HL-60 (cell line): ENCODE data around the gene GFOD1.

Experiments
- POLR2AphosphoS5 ChIP-seq: IDR thresholded peaks from 2 replicates; pipeline ENCODE4 v1.6.1; 2012; ENCODE audit warnings: low read depth
- SPI1 ChIP-seq: IDR thresholded peaks from 2 replicates; pipeline ENCODE4 v1.6.1; 2012; ENCODE audit warnings: low read depth, mild to moderate bottlenecking, borderline replicate concordance
- TF ChIP-seq, protein P1 (sequence below): IDR thresholded peaks from one replicate; pipeline ENCODE4 v1.5.1; 2011; ENCODE audit warnings: low read length, control low read depth, inconsistent platforms; ENCODE audit not compliant: insufficient read depth

GRCh38 chr6:13519839-13520238 lies 32.4 kb upstream of the GFOD1 start:
- TF ChIP-seq, protein P1, sequence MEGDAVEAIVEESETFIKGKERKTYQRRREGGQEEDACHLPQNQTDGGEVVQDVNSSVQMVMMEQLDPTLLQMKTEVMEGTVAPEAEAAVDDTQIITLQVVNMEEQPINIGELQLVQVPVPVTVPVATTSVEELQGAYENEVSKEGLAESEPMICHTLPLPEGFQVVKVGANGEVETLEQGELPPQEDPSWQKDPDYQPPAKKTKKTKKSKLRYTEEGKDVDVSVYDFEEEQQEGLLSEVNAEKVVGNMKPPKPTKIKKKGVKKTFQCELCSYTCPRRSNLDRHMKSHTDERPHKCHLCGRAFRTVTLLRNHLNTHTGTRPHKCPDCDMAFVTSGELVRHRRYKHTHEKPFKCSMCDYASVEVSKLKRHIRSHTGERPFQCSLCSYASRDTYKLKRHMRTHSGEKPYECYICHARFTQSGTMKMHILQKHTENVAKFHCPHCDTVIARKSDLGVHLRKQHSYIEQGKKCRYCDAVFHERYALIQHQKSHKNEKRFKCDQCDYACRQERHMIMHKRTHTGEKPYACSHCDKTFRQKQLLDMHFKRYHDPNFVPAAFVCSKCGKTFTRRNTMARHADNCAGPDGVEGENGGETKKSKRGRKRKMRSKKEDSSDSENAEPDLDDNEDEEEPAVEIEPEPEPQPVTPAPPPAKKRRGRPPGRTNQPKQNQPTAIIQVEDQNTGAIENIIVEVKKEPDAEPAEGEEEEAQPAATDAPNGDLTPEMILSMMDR: no peak
- TF ChIP-seq POLR2AphosphoS5 (no peak), SPI1 (no peak)
